Dermis microvascular lymphatic vessel endothelial cell (primary cell): Measurements from ENCODE around the gene COX6B2. TPM values are rescaled to one million over a fixed set of nuclear protein-coding genes. Genes with fewer than 3 reads are reported as not detected.
A peak's percentile ranks its signal among the peaks of the same experiment; 100 is the strongest.
"Not testable (repeated sequence)": the region's sequence is repeated elsewhere in the genome, so short reads cannot be mapped to it uniquely, and the experiment has no call there.

Source experiments
- DNase-seq, 2 donors: peaks; one replicate each; pipeline versions ENCODE4 v3.0.0 to v3.0.0-alpha.2; 2010; ENCODE audit warnings: low read depth in 2 of 2
- total RNA-seq: library from RNA; depleted of rRNA; stranded (reverse); fragments of >200 nt; gene quantifications from 2 replicates; pipeline ENCODE4 v1.2.1, GENCODE V29; 2014

Gene COX6B2
- total RNA-seq, 1 donor from 2014 or later, result not detected

DNA sequence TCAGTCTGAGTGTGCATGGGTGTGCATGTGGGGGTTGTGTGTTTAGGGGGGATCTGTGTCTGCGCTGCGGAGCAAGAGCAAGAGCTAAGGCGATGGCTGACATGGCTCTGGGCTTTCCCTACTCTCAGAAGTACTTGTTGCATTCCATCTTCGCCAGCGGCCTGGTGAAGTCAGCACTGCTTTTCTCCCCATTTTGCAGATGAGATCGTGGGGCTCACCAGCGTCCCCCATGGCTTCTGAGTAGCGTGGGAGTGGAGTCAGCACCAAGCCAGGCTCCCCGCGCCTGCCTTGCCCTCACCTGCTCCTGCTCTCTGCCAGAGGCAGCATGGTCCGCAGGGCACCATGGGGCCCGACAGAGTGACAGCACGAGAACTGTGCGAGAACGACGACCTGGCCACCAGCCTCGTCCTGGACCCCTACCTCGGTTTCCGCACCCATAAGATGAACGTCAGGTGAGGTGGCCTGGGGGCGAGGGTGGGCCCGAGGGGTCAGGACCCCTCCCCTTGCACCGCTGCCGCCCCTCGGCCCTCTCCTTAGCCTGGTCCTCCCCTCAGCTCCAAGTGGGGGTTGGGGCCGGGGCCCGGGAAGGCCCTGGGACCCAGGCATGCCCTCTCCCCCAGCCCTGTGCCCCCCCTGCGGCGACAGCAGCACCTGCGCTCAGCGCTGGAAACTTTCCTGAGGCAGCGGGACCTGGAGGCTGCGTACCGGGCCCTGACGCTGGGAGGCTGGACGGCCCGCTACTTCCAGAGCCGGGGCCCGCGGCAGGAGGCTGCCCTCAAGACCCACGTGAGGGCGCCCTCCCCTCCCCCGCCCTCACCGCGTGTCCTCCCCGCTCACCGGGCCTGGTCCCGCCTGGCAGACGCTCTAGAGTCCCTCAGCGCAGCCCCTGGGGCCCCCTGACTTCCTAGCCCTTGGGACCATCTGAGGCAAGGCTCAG lies 12.7 kb downstream of the COX6B2 start:
- no peak for DNase-seq

DNA sequence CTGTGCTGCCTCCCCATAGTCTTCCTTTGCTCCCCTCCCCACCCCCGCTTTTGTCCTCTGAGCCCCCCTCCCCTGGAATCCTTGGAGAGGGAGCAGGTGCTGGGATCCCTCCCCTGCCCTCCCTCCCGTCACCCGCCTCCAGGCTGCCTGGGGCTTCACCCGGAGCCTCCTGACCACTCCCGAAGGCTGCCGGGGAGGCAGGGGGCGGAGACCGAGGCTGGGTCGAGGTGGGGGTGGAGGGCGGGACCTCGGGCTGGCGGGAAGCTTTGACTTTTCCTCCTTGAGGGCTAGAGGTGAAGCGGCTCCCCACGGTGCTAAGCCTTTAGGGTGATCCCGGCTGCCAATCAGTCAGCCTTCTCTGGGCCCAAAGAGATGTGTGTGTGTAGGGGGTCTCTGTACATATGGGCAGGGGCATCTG lies 13.3 kb downstream of the COX6B2 start:
- DNase-seq, result peak in 1 of 2 donors; percentile 30

GRCh38 chr19:55340784-55341147 lies 13.8 kb downstream of the COX6B2 start:
- DNase-seq, result no peak

GRCh38 chr19:55339889-55340783 lies 14.4 kb downstream of the COX6B2 start:
- no peak for DNase-seq

DNA sequence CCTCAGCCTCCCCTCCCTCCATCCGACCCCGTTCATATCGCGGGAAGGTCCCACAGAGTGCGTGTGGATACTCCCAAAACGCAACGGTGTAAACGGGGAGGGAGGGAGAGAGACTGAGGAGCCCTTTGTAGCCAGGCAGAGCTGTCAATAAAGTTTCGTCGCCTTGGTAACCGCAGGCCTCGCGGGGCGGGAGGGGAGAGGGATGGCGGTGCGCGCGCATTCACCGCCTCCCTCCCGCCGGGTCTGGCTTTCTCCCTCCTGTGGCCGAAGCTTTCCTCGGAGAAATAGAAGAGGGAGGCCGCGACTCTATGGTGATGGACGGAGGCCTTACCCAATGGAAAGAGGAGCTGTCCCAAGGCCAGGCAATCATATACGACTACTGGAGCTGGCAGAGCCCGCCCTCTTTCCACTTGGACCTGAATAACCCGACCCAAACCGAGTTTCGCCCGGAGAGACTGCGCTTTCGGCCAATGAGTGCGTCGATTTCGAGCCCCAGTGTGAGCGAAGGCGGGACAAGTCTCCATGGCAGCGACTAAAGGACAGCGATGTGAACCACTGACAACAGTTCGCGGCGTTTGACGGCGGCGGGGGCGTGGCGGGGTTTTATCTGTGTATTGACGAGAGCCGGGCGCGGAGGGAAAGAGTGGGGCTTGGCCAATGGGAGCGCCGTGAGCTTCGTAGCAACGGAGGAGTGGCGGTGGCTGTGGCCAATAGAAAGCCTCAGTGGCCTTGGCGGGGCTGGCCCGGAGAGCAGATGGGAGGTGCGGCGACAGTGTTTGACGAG lies 15.2 kb downstream of the COX6B2 start, which contains the start of gene KMT5C:
TSS of gene KMT5C (plus strand) at position 772 of the 784 bp plus-strand sequence. CDS start 2,061 bp downstream, outside the sequence.
- peak; percentile 100 for DNase-seq

- DNase-seq, result no peak
Measured at GRCh38 chr19:55336101-55336500, 18.4 kb downstream of the COX6B2 start.

DNA sequence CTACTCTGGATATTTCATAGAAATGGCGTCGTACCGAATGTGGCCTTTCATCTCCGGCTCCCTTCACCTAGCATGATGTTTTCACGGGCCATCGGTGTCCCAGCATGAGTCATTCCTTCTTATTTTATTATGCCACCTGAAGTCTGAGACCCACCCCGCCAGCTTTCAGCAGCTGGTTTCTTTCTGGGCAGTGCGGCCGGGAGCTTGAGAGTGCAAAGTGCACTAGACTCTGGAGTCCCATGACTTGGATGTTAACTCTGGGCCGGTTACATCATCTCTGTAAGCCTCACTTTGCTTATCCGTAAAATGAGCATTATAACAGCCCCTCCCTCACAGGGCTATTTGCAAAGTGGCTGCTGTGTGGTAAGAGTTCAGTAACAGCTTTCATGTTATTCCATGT lies 20.6 kb downstream of the COX6B2 start:
- DNase-seq, result no peak

DNA sequence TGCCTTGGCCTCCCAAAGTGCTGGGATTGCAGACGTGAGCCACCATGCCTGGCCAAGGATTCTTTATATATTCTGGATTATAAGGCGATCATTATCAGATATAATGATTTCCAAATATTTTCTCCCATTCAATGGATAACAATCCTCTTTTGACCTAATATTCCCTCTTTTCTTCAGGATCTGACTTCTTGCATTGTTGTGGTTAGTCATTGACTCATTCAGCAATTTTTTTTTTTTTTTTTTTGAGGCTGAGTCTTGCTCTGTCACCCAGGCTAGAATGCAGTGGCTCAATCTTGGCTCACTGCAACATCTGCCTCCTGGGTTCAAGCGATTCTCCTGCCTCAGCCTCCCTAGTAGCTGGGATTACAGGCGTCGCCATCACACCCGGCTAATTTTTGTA lies 24.7 kb downstream of the COX6B2 start:
- not testable (repeated sequence) for DNase-seq

GRCh38 chr19:55328774-55329318 lies 25.7 kb downstream of the COX6B2 start:
- DNase-seq, result peak in 1 of 2 donors; percentile 17

DNA sequence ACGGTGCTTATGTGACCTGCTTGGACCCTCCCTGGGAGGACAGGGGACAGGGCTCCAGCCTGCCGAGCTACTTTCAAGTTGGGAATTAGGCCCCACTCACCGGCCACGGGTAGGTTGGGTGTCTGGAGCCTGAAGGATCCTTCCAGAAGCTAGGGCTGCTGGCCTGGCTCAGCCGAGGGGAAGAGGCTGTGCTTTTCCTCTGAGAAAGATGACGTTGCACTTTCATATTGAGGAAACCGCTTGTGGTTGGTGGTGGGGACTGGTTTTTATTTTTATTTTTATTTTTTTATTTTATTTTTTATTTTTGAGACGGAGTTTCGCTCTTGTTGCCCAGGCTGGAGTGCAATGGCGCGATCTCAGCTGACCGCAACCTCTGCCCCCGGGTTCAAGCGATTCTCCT lies 29.3 kb downstream of the COX6B2 start, which contains the start of gene TMEM150B:
TSS of gene TMEM150B (minus strand) at position 170 of the 400 bp plus-strand sequence. CDS start 4,305 bp downstream, outside the sequence.
- DNase-seq, result no peak

DNA sequence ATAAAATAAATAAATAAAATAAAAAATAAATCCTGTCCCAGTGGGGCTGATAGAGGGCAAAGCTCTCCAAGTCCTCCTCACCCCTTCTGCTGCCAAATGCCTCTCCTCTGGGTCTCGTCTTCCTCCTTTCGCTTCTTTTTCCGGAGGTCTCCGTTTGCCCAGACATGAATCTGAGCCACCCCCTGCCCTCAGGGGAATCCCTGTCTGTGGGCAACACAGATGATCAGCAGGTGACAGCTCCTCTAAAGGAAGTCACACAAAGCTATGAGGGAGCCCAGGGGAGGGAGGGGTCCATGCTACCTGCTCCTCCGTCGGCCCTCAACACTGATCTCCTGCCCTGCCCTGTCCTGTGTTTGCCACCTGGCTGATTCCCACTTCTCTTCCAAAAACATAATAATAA lies 29.9 kb downstream of the COX6B2 start:
- DNase-seq, result no peak

GRCh38 chr19:55322204-55322885 lies 32.2 kb downstream of the COX6B2 start:
- DNase-seq, result no peak

GRCh38 chr19:55321466-55322137 lies 32.9 kb downstream of the COX6B2 start:
- DNase-seq, result no peak

DNA sequence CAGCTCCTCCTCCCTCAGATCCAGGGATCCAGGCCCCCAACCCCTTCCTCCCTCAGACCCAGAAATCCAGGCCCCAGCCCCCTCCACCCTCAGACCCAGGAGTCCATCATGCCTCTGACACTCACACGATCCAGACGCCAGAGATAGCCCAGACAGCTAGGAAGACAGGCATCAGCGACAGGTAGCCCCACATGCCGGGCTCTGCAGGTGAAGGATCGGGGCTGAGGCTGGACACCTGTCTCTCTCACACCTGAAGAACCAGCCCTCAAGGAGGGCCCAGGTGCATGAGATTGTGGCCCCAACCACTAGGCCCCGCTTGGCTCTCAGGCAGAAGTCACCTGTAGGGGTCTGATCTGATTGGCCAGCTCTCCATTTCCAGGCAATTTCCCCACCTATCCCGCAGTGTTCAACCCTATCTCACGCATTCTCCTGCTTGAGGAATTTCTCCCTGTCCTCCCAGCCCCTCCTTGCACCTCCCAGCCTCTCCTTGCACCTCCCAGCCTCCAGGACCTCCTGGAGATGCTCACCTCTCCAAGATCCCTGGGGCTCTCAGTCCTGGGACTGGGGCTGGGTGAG lies 33.6 kb downstream of the COX6B2 start:
- DNase-seq, result no peak

- no peak for DNase-seq
Measured at GRCh38 chr19:55319785-55320184, 34.7 kb downstream of the COX6B2 start.

DNA sequence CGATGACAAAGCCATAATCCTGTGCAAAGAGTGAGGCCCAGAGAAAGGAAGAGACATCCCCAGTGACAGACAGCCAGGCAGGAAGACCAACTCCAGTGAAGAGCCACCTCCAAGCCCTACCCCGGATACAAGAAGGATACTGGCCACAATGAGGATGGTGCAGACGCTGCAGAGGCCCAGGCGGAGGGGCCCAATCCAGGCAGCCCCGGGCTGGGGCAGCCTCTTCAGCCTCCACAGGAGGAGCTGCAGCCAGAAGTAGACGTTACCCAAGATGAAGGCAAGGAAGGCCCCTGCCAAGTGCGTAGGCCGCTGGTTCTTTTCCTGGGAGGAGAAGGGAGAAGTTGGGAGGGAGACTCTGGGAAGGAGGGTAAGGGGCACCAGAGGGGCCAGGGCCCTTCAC lies 37.9 kb downstream of the COX6B2 start:
- DNase-seq, result no peak

DNA sequence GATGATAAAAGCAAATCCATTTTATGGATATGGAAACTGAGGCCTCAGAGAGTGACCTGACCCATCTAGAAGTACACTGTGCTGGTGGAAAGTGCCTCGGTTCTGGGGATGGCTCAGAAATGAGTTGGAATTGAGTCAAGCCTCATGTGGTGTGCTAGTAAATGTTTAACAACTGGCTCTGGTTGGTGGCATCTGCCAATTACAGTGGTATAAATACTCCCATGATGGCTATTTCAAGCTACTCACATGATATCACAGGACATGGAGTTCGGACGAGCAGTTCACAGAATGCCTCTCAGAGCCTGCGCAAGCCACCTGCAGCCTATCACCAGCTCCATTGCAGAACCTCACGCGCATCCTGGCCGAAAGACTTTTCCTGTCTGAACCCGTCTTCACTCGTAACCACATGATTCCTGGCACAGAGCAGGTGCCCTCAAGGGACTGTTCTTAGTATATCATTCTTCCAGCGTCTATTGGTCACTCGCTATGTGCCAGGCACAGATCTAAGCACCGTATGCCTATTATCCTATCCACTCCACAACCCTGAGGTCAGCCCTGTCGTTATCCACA lies 38.5 kb downstream of the COX6B2 start:
- no peak for DNase-seq

DNA sequence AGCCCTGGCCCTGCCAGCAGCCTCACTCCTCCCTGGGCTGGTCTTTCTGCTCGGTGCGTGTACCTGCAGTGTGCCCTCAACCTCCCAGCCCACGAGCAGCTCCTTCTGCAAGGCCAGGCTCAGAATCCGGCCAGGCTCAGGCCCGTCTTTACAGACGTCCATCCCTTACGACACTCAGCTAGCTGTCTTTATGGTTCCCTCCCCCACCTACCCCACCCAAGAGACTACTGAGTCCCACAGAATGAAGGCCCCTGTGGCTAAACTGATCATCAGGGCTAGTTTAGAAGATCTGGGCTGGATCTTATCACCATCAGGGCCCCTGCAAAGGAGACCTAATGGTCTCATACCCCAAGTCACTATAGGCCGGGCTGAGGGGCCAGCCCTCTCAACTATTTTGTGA lies 40.1 kb downstream of the COX6B2 start:
- DNase-seq, result no peak
